ENCODE measurements around the gene COL17A1. TPM values are rescaled to one million over a fixed set of nuclear protein-coding genes. Genes with fewer than 3 reads are reported as not detected.

COL17A1 gene
- total RNA-seq, 4 donors from 2014 or later = under 0.01 to 0.19 TPM; not detected in 2

DNA sequence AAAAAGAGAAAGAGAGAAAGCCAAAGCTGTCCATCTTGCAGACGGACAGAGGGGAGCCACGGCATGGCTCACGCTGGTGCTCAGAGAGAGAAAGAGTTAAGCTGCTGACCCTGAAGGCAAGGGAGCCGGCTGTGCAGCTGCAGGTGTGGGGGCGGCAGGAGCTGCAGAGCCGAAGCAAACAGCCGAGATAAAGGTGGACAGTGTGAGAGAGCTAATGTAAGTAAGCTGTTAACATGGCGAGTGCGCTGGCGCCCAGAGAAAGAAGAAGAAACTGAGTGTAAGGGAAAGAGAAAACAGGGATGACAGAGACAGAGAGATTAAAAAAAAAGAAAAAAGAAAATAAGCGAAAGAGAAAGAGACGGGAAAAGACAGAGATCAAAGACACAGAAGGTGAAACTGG, 18.2 kb downstream of the COL17A1 start:
- TF ChIP-seq, protein P1, sequence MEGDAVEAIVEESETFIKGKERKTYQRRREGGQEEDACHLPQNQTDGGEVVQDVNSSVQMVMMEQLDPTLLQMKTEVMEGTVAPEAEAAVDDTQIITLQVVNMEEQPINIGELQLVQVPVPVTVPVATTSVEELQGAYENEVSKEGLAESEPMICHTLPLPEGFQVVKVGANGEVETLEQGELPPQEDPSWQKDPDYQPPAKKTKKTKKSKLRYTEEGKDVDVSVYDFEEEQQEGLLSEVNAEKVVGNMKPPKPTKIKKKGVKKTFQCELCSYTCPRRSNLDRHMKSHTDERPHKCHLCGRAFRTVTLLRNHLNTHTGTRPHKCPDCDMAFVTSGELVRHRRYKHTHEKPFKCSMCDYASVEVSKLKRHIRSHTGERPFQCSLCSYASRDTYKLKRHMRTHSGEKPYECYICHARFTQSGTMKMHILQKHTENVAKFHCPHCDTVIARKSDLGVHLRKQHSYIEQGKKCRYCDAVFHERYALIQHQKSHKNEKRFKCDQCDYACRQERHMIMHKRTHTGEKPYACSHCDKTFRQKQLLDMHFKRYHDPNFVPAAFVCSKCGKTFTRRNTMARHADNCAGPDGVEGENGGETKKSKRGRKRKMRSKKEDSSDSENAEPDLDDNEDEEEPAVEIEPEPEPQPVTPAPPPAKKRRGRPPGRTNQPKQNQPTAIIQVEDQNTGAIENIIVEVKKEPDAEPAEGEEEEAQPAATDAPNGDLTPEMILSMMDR (IDR thresholded peaks at IDR 0.05; ENCODE audit: low read depth) = no peak

DNA sequence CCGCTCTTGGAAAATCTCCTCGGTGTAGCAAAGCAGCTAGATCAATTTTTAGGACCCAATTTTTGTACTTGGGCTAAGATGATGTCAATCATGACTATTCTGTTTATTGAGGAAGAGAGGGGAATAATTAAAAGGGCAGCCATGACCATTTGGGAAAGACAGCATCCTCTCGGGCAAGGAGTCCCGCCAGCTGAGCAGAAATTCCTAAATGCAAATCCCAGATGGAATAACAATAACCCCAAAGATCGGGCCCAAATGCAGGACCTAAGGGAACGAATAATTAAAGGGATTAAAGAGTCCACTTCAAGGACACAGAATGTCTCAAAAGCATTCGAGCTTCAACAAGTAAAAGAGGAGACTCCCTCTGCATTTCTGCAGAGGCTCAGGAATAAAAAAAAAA, 18.7 kb downstream of the COL17A1 start:
- TF ChIP-seq, protein P1 (IDR thresholded peaks at IDR 0.05; ENCODE audit: low read depth) = no peak

DNA sequence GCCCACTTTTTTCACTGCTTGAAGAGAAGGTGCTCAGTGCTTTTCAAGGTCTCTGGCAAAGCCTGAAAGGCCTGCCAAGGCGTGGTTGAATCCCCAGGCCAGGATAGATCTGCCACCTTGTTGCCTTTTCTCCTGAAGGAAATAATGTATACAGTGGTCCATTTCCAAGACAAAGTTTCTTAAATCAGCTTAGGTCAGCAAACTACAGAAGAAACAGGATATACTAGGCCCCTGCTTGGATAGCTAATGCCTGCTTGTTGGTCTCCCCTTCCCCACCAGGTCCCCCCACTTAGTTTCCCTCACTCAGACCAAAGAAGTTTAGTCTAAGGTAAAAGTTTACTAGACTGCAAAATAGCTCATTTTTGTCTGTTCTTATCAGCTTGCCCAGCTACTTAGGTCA, 19.9 kb downstream of the COL17A1 start:
- TF ChIP-seq, protein P1 (IDR thresholded peaks at IDR 0.05; ENCODE audit: low read depth) = no peak

GRCh38 chr10:104061196-104061595, 24.5 kb downstream of the COL17A1 start:
- TF ChIP-seq, protein P1 (IDR thresholded peaks at IDR 0.05; ENCODE audit: low read depth) = no peak

GRCh38 chr10:104059364-104059763, 26.3 kb downstream of the COL17A1 start:
- TF ChIP-seq, protein P1 (IDR thresholded peaks at IDR 0.05; ENCODE audit: low read depth) = no peak

DNA sequence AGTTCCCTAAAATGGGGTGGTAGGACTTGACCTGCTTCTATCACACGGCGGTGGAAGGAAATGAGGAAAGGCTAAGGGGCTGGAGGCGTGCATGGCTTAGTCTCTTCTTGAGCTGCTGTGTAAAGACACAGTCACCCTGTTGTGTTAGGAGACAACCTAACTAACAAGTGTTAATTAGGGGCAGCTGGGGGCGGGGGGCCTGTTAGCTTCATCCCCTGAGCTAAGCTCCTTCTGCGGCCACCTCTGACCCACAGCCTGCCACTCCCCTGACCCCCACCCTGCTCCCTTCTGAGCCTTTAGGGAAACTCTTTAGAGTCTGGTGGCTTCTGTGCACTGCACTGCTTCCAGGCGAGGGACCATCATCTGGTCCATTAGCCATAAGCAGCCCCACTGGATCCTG, 28.0 kb downstream of the COL17A1 start:
- TF ChIP-seq, protein P1 (IDR thresholded peaks at IDR 0.05; ENCODE audit: low read depth) = no peak

DNA sequence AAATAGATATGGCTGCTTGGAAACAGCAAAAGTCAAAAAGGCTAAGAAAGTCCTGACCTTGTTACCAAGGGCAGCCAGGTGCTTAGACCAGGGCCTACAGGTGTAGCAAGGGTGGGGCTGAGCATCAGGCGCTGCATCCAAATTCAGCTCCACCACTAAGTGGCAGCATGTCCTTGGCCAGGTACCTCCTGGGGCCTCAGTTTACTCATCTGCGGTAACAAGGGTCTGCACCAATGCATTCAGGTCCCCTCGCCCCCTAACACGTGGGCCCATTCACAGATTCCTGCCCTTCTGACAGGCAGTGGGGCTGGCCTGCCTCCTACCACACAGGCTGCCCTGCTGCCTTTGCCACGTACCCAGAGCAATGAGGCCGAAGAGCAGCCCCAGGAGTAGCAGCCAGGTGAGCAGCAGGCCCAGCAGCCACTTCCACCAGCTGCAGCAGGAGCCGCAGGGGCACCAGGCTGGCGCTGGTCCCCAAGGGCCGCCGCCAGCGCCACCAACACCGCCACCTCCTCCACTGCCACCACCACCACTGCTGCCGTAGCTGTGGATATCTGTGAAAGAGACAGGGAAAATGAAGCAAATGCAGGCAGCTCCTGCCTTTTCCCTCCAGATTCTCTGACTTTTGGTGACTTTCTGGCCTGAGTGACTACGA, 28.9 kb downstream of the COL17A1 start:
- TF ChIP-seq, protein P1 (IDR thresholded peaks at IDR 0.05; ENCODE audit: low read depth) = no peak

Measured in subcutaneous adipose tissue (tissue), 4 donors.